MM.1S (cell line): Measurements from ENCODE around the gene RAD21L1.

Source experiments
- DNase-seq: peaks from one replicate; pipeline ENCODE4 v3.0.0-alpha.2; 2015
- H2AFZ ChIP-seq: fragments of 300-600 bp; sonication (generic); 2 replicates; pipeline ENCODE4 v1.6.0; 2016; ENCODE audit warnings: antibody characterized with exemption, low read length
- H3F3A ChIP-seq: fragments of 300-600 bp; sonication (generic); 2 replicates; pipeline ENCODE4 v1.6.1; 2016; ENCODE audit warnings: mild to moderate bottlenecking, antibody characterized with exemption, low read length, moderate library complexity, mixed read lengths; ENCODE audit not compliant: insufficient read depth
- H3K27ac ChIP-seq: fragments of 300-600 bp; sonication (generic); 2 replicates; pipeline ENCODE4 v1.5.1; 2016; ENCODE audit warnings: mild to moderate bottlenecking, low read length
- H3K27me3 ChIP-seq: fragments of 300-600 bp; sonication (generic); replicated peaks from 2 replicates; pipeline ENCODE4 v1.6.0; 2016; ENCODE audit warnings: low read length; ENCODE audit not compliant: insufficient read depth
- H3K36me3 ChIP-seq: fragments of 300-600 bp; sonication (generic); replicated peaks from 2 replicates; pipeline ENCODE4 v1.6.1; 2016; ENCODE audit warnings: mild to moderate bottlenecking, low read length, mixed read lengths; ENCODE audit not compliant: insufficient read depth
- H3K4me1 ChIP-seq: fragments of 300-600 bp; sonication (generic); 2 replicates; pipeline ENCODE4 v1.6.1; 2016; ENCODE audit warnings: low read length, mixed read lengths
- H3K4me2 ChIP-seq: fragments of 300-600 bp; sonication (generic); 2 replicates; pipeline ENCODE4 v1.6.0; 2016; ENCODE audit warnings: low read depth, low read length
- H3K4me3 ChIP-seq: fragments of 300-600 bp; sonication (generic); 2 replicates; pipeline ENCODE4 v1.5.1; 2016; ENCODE audit warnings: low read length, mixed read lengths
- H3K79me2 ChIP-seq: fragments of 300-600 bp; sonication (generic); 2 replicates; pipeline ENCODE4 v1.6.1; 2016; ENCODE audit warnings: mixed run types, low read length, mixed read lengths
- H3K9ac ChIP-seq: fragments of 300-600 bp; sonication (generic); 2 replicates; pipeline ENCODE4 v1.6.1; 2016; ENCODE audit warnings: low read length, mixed read lengths
- H3K9me2 ChIP-seq: fragments of 300-600 bp; sonication (generic); replicated peaks from 2 replicates; pipeline ENCODE4 v1.6.1; 2016; ENCODE audit warnings: mild to moderate bottlenecking, low read length, mixed read lengths; ENCODE audit not compliant: insufficient read depth
- H3K9me3 ChIP-seq: fragments of 300-600 bp; sonication (generic); replicated peaks from 2 replicates; pipeline ENCODE4 v1.6.1; 2016; ENCODE audit warnings: mild to moderate bottlenecking, low read length, mixed read lengths; ENCODE audit not compliant: insufficient read depth
- H4K20me1 ChIP-seq: fragments of 300-600 bp; sonication (generic); 2 replicates; pipeline ENCODE4 v1.6.1; 2016; ENCODE audit warnings: mild to moderate bottlenecking, low read length, moderate library complexity, mixed read lengths; ENCODE audit not compliant: insufficient read depth
- EZH2 ChIP-seq: fragments of 300-600 bp; sonication (generic); optimal IDR thresholded peaks from 2 replicates; pipeline ENCODE3; 2017; ENCODE audit warnings: low read depth, mild to moderate bottlenecking, antibody characterized with exemption, low read length, mixed read lengths
- EZH2phosphoT487 ChIP-seq: fragments of 300-600 bp; sonication (generic); IDR thresholded peaks from 2 replicates; pipeline ENCODE4 v1.6.1; 2018; ENCODE audit warnings: antibody characterized with exemption, low read length
- TF ChIP-seq, protein P1 (sequence below): fragments of 300-600 bp; sonication (generic); IDR thresholded peaks from 2 replicates; pipeline ENCODE4 v1.5.1; 2016; ENCODE audit warnings: antibody characterized with exemption, low read length, mixed read lengths

The RAD21L1 gene

DNA sequence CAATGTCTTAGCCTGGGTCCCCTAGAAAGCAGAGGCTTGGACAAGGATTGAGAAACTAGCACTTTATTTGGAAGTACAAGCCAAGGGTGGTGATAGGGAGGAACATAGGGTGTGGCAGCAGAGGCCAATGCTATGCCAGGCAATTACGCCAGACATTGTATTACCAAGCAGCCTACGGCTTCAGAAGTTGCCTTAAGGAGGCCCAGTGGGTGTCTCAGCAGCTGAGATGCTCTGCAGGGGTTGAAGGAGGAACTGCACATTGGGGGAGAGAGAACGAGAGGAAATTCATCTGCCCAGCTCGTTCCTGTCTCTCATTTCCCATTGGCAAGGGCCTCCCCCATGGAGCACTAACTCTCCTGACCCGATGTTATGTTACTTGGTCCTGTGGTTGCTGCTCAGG, 21.7 kb upstream of the RAD21L1 start:
- H3K4me2 ChIP-seq, result no peak overlapping the region
- H3K4me1 ChIP-seq, result no peaks in the 10 kb centered on the region
- H3K27me3 ChIP-seq, result no peaks in the 10 kb centered on the region
- no peak overlapping the region for H2AFZ ChIP-seq
- H3K9me3 ChIP-seq, result no peaks in the 10 kb centered on the region
- H3K79me2 ChIP-seq, result no peaks in the 10 kb centered on the region
- no peak overlapping the region for H3K27ac ChIP-seq
- no peaks in the 10 kb centered on the region for H3F3A ChIP-seq
- no peak overlapping the region for H3K4me3 ChIP-seq
- TF ChIP-seq, protein P1, sequence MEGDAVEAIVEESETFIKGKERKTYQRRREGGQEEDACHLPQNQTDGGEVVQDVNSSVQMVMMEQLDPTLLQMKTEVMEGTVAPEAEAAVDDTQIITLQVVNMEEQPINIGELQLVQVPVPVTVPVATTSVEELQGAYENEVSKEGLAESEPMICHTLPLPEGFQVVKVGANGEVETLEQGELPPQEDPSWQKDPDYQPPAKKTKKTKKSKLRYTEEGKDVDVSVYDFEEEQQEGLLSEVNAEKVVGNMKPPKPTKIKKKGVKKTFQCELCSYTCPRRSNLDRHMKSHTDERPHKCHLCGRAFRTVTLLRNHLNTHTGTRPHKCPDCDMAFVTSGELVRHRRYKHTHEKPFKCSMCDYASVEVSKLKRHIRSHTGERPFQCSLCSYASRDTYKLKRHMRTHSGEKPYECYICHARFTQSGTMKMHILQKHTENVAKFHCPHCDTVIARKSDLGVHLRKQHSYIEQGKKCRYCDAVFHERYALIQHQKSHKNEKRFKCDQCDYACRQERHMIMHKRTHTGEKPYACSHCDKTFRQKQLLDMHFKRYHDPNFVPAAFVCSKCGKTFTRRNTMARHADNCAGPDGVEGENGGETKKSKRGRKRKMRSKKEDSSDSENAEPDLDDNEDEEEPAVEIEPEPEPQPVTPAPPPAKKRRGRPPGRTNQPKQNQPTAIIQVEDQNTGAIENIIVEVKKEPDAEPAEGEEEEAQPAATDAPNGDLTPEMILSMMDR, result no peak
- no peak for TF ChIP-seq EZH2
- TF ChIP-seq EZH2phosphoT487, result no peak
- H3K36me3 ChIP-seq, result no peaks in the 10 kb centered on the region
- no peaks in the 10 kb centered on the region for H4K20me1 ChIP-seq
- no peak for DNase-seq
- no peaks in the 10 kb centered on the region for H3K9me2 ChIP-seq
- no peak overlapping the region for H3K9ac ChIP-seq

DNA sequence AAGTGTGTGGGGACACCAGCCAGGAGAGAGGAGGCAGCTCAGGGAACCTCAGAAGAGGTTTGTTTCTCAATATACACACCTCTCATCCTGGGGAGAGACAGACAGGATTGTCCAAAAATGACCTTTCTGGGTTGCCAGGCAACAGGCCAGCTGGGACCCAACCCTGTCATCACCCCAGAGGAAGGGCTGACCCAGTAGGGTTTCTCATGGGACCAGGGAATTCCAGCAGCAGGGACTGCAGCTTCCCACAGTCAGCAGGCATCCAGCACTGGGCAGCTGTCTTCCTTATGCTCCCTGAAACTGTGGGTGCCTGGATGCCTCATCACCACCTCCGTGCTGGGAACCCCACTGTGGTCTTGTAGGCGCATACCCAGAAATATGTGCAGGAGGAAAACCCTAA, 21.3 kb upstream of the RAD21L1 start:
- Histone ChIP-seq H3K27me3 (no peaks in the 10 kb centered on the region), H3K27ac (no peak overlapping the region), H3F3A (no peaks in the 10 kb centered on the region), H3K9me3 (no peaks in the 10 kb centered on the region), H2AFZ (no peak overlapping the region), H3K9ac (no peak overlapping the region), H3K4me1 (no peaks in the 10 kb centered on the region), H3K36me3 (no peaks in the 10 kb centered on the region), H3K4me2 (no peak overlapping the region), H3K4me3 (no peak overlapping the region), H3K79me2 (no peaks in the 10 kb centered on the region), H3K9me2 (no peaks in the 10 kb centered on the region), H4K20me1 (no peaks in the 10 kb centered on the region)
- no peak for TF ChIP-seq EZH2
- no peak for TF ChIP-seq EZH2phosphoT487
- TF ChIP-seq, protein P1, result no peak
- DNase-seq, result no peak

- Histone ChIP-seq H3K36me3 (no peaks in the 10 kb centered on the region), H3K27ac (no peak overlapping the region), H3F3A (no peaks in the 10 kb centered on the region), H3K4me1 (no peaks in the 10 kb centered on the region), H2AFZ (no peak overlapping the region), H3K9ac (no peak overlapping the region), H3K4me2 (no peak overlapping the region), H3K79me2 (no peaks in the 10 kb centered on the region), H3K9me3 (no peaks in the 10 kb centered on the region), H3K4me3 (no peak overlapping the region), H4K20me1 (no peaks in the 10 kb centered on the region), H3K27me3 (no peaks in the 10 kb centered on the region), H3K9me2 (no peaks in the 10 kb centered on the region)
- no peak for DNase-seq
- TF ChIP-seq EZH2phosphoT487 (no peak), EZH2 (no peak)
- TF ChIP-seq, protein P1, result no peak
These were observed 20.0 kb upstream of the RAD21L1 start for GRCh38 chr20:1205802-1206201.
